Mesendoderm (in vitro differentiated cells): Measurements from ENCODE around the gene UBLCP1.
A peak's percentile ranks its signal among the peaks of the same experiment; 100 is the strongest.
"Not testable (repeated sequence)": the region's sequence is repeated elsewhere in the genome, so short reads cannot be mapped to it uniquely, and the experiment has no call there.

Experiments used
- DNase-seq: peaks from one replicate; pipeline ENCODE4 v3.0.0; 2013
- H2AK5ac ChIP-seq: 2 replicates; pipeline ENCODE4 v1.6.1; 2013; ENCODE audit warnings: low read length, inconsistent platforms
- H2BK120ac ChIP-seq: 2 replicates; pipeline ENCODE4 v1.6.1; 2013; ENCODE audit warnings: low read depth, mild to moderate bottlenecking, low read length, moderate library complexity, mixed read lengths
- H2BK15ac ChIP-seq: replicated peaks from 2 replicates; pipeline ENCODE4 v1.6.1; 2013; ENCODE audit warnings: low read depth, mild to moderate bottlenecking, moderate library complexity
- H2BK5ac ChIP-seq: 2 replicates; pipeline ENCODE4 v1.6.1; 2013; ENCODE audit warnings: low read length, inconsistent platforms
- H3K18ac ChIP-seq: 2 replicates; pipeline ENCODE4 v1.6.1; 2013; ENCODE audit warnings: mild to moderate bottlenecking, low read length, mixed read lengths
- H3K23ac ChIP-seq: one replicate; pipeline ENCODE4 v1.6.1; 2013; ENCODE audit warnings: low read length
- H3K27ac ChIP-seq: 2 replicates; pipeline ENCODE4 v1.5.1; 2013; ENCODE audit warnings: low read depth, mild to moderate bottlenecking, inconsistent platforms, low read length, moderate library complexity
- H3K27me3 ChIP-seq: 2 replicates; pipeline ENCODE4 v1.6.1; 2013; ENCODE audit warnings: low read length, control low read depth, mild to moderate bottlenecking, inconsistent platforms; ENCODE audit not compliant: insufficient read depth, poor library complexity
- H3K36me3 ChIP-seq: 2 replicates; pipeline ENCODE4 v1.6.1; 2013; ENCODE audit warnings: low read length, inconsistent platforms; ENCODE audit not compliant: control insufficient read depth, insufficient read depth
- H3K4ac ChIP-seq: one replicate; pipeline ENCODE4 v1.6.1; 2013; ENCODE audit warnings: low read depth, mild to moderate bottlenecking, low read length, moderate library complexity
- H3K4me1 ChIP-seq: 2 replicates; pipeline ENCODE4 v1.6.1; 2013; ENCODE audit warnings: low read depth, low read length, inconsistent platforms; ENCODE audit not compliant: control insufficient read depth
- H3K4me2 ChIP-seq: 2 replicates; pipeline ENCODE4 v1.6.1; 2013; ENCODE audit warnings: low read length
- H3K4me3 ChIP-seq: 2 replicates; pipeline ENCODE4 v1.5.1; 2013; ENCODE audit warnings: mild to moderate bottlenecking, low read length
- H3K56ac ChIP-seq: one replicate; pipeline ENCODE4 v1.6.1; 2013; ENCODE audit warnings: low read length
- H3K79me1 ChIP-seq: 2 replicates; pipeline ENCODE4 v1.6.1; 2013; ENCODE audit warnings: low read length, inconsistent platforms
- H3K79me2 ChIP-seq: 2 replicates; pipeline ENCODE4 v1.6.1; 2013; ENCODE audit warnings: mild to moderate bottlenecking, low read length; ENCODE audit not compliant: control insufficient read depth, insufficient read depth
- H3K9ac ChIP-seq: 2 replicates; pipeline ENCODE4 v1.6.1; 2013; ENCODE audit warnings: low read length, inconsistent platforms
- H4K5ac ChIP-seq: one replicate; pipeline ENCODE4 v1.6.1; 2013; ENCODE audit warnings: low read length
- H4K8ac ChIP-seq: one replicate; pipeline ENCODE4 v1.6.1; 2013; ENCODE audit warnings: low read depth, mild to moderate bottlenecking, control low read depth, low read length, moderate library complexity
- WGBS: extraction: QIAGEN DNeasy Blood & Tissue Kit; methylation state at CpG from one replicate; pipeline ENCODE4 v1.1.7; 2013; ENCODE audit warnings: low lambda C conversion rate, missing lambda C conversion rate; ENCODE audit not compliant: insufficient coverage; ENCODE audit errors: extremely low coverage; 5-methylcytosine and 5-hydroxymethylcytosine counted together

UBLCP1 gene

DNA sequence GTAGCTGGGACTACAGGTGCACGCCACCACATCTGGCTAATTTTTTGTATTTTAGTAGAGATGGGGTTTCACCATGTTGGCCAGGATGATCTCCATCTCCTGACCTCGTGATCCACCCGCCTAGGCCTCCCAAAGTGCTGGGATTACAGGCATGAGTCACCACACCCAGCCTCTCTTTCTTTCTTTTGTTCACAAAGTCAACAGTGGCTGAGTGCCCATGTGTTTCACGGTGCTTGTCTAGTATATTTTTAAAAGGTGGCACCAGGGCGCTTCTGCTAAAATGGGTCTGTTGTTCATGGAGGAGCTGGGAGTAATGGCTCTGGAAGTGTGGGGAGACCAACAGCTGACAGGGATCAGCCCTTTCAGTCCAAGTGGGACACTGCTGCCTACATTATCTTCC, 35.0 kb upstream of the UBLCP1 start:
- H2BK5ac ChIP-seq, H3K27ac ChIP-seq, H3K56ac ChIP-seq, H4K8ac ChIP-seq, H3K4me1 ChIP-seq, H3K27me3 ChIP-seq, H3K9ac ChIP-seq, DNase-seq, H3K4me3 ChIP-seq, H3K79me1 ChIP-seq, H3K18ac ChIP-seq, H4K5ac ChIP-seq, H3K23ac ChIP-seq, H3K4me2 ChIP-seq, H2BK120ac ChIP-seq, H3K79me2 ChIP-seq, H3K4ac ChIP-seq, H2BK15ac ChIP-seq, H3K36me3 ChIP-seq, H2AK5ac ChIP-seq: not testable (repeated sequence)
- no CpG with 5 or more reads among the region's 5 CpGs for WGBS

DNA sequence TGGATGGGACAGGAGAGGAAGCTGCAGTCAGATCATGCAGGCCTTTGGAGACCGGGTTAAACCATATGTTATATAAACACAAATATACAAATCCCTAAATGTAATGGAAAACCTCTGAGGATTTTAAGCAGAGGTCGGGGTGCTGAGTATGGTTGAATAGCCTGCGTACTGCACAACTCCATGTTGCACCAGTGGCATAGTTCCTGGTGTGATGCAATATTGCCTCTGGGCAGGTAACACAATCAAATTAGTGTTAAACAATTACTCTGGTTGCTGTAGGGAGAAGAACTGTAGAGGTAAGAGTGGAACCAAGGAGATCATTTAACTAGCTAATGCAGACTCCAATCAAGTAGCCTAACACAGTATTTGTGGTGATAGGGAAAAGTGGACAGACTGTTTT, 32.4 kb upstream of the UBLCP1 start:
- H3K18ac ChIP-seq, result no peak overlapping the region
- peak; percentile 28 for DNase-seq
- no peak overlapping the region for H2BK120ac ChIP-seq
- H3K79me1 ChIP-seq, result no peaks in the 10 kb centered on the region
- no peaks in the 10 kb centered on the region for H3K36me3 ChIP-seq
- H3K27ac ChIP-seq, result no peak overlapping the region
- WGBS, result no CpG with 5 or more reads among the region's 3 CpGs
- no peak overlapping the region for H3K4ac ChIP-seq
- no peak overlapping the region for H3K4me2 ChIP-seq
- no peaks in the 10 kb centered on the region for H3K4me1 ChIP-seq
- H2BK5ac ChIP-seq, result no peak overlapping the region
- no peaks in the 10 kb centered on the region for H3K27me3 ChIP-seq
- H3K4me3 ChIP-seq, result no peak overlapping the region
- H2AK5ac ChIP-seq, result no peak overlapping the region
- no peaks in the 10 kb centered on the region for H3K79me2 ChIP-seq
- H2BK15ac ChIP-seq, result no peak overlapping the region
- no peak overlapping the region for H4K8ac ChIP-seq
- H3K56ac ChIP-seq, result no peak overlapping the region
- H3K23ac ChIP-seq, result no peak overlapping the region
- no peak overlapping the region for H3K9ac ChIP-seq
- H4K5ac ChIP-seq, result no peak overlapping the region

DNA sequence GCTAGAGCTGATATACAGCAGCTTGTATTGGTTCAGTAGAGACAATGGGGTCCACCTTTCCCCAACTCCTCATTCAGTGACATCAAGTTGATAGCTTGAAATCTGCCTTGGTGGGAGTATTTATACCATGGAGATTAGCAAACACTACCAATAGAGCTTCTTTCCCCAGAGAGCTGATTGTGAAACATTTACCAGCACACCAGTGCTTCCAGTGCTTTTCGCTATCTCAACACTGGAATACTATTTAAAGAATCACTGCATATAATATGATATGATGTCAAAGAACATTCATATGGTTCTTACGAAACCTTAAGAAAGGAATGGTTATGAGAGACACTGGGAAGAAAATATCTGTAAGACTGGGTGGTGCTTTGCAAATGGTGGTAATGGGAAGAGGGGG, 31.9 kb upstream of the UBLCP1 start:
- Histone ChIP-seq H3K23ac (no peak overlapping the region), H3K36me3 (no peaks in the 10 kb centered on the region), H2BK15ac (no peak overlapping the region), H3K27ac (no peak overlapping the region), H3K27me3 (no peaks in the 10 kb centered on the region), H3K79me2 (no peaks in the 10 kb centered on the region), H3K4me2 (no peak overlapping the region), H3K79me1 (no peaks in the 10 kb centered on the region), H2BK5ac (no peak overlapping the region), H4K5ac (no peak overlapping the region), H4K8ac (no peak overlapping the region), H3K18ac (no peak overlapping the region), H3K4me1 (no peaks in the 10 kb centered on the region), H3K4ac (no peak overlapping the region), H3K9ac (no peak overlapping the region), H2AK5ac (no peak overlapping the region), H3K56ac (no peak overlapping the region), H2BK120ac (no peak overlapping the region), H3K4me3 (no peak overlapping the region)
- WGBS, result no CpG with 5 or more reads among the region's 2 CpGs
- DNase-seq, result no peak

DNA sequence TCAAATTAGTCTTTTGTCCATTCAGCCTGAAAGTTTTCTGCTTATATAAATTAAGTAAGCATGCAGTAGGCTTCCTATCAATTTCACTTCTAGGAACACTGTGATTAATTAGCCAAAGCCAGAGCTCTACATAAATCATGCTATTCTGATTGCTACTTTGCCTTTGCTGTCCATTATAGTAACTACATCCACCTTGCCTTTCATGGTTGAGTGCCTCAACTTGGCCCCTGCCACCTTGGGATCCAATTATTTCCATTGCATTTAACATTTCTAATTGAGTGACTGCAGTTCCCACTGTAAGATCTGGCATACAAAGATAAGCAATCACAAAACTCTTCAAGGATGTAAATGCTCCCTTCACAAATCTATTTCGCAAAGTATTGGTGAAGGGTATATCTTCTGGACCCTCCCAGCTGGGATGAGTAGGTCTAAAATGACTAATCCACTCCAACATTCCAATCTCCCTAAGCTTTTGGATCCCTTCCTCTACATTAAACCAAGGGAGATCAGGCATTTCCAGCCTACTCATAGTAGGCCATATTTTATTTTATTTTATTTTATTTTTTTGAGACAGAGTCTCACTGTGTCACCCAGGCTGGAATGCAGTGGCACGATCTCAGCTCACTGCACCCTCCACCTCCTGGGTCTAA, 27.1 kb upstream of the UBLCP1 start:
- not testable (repeated sequence) for H3K27ac ChIP-seq, H2AK5ac ChIP-seq, H3K23ac ChIP-seq, H3K27me3 ChIP-seq, H3K36me3 ChIP-seq, H3K4ac ChIP-seq, H4K5ac ChIP-seq, H3K4me3 ChIP-seq, H2BK120ac ChIP-seq, H3K79me2 ChIP-seq, H4K8ac ChIP-seq, H3K4me2 ChIP-seq, H3K18ac ChIP-seq, H2BK15ac ChIP-seq, H2BK5ac ChIP-seq, H3K9ac ChIP-seq, H3K4me1 ChIP-seq, DNase-seq, H3K56ac ChIP-seq, H3K79me1 ChIP-seq
- no CpG with 5 or more reads among the region's 2 CpGs for WGBS

DNA sequence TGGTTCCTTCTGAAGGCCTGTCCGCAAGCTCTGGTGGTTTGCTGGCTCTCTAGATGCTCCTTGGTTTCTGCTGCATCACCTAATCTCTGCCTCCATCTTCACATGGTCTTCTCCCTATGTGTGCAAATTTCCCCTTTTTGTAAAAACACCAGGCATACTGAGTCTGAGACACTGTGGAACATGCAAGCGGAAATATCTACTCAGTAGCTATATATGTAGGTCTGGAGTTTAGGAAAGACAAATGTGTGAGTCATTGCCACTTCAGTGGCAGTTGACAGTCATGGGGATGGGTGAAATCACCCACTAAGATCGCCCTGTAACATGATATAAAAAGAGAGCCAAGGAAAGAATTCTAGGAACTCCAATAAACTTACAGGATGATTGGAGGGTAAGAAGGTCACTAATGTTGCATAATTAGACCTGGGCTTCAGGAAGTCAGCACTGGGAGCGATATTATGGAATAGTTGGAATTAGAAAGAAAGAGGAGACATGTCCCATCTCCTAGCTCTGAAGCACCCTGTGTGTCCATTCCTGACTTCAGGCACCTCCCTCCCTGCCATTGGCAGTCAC, 22.7 kb upstream of the UBLCP1 start:
- no peak overlapping the region for H4K8ac ChIP-seq
- H2BK5ac ChIP-seq, result no peak overlapping the region
- no peak overlapping the region for H3K56ac ChIP-seq
- H3K4me2 ChIP-seq, result no peak overlapping the region
- no peak overlapping the region for H3K9ac ChIP-seq
- H3K27me3 ChIP-seq, result no peaks in the 10 kb centered on the region
- no CpG with 5 or more reads among the region's 4 CpGs for WGBS
- H4K5ac ChIP-seq, result no peak overlapping the region
- H3K79me1 ChIP-seq, result no peaks in the 10 kb centered on the region
- H3K27ac ChIP-seq, result no peak overlapping the region
- H3K36me3 ChIP-seq, result no peaks in the 10 kb centered on the region
- no peaks in the 10 kb centered on the region for H3K79me2 ChIP-seq
- peak; percentile 39 for DNase-seq
- H3K4me3 ChIP-seq, result no peak overlapping the region
- no peak overlapping the region for H2BK120ac ChIP-seq
- H3K4me1 ChIP-seq, result no peaks in the 10 kb centered on the region
- H3K23ac ChIP-seq, result no peak overlapping the region
- H2AK5ac ChIP-seq, result no peak overlapping the region
- no peak overlapping the region for H3K4ac ChIP-seq
- H3K18ac ChIP-seq, result no peak overlapping the region
- H2BK15ac ChIP-seq, result no peak overlapping the region
